Neuronal stem cell (in vitro differentiated cells): Measurements from ENCODE around the gene SORT1.
"Not testable (repeated sequence)": the region's sequence is repeated elsewhere in the genome, so short reads cannot be mapped to it uniquely, and the experiment has no call there.

Experiments used
- DNase-seq: peaks from one replicate; pipeline ENCODE4 v3.0.0-alpha.2; 2013; ENCODE audit warnings: low spot score
- H2AFZ ChIP-seq: one replicate; pipeline ENCODE4 v1.6.1; 2013; ENCODE audit warnings: mild to moderate bottlenecking, low read length, inconsistent platforms
- H2AK5ac ChIP-seq: 2 replicates; pipeline ENCODE4 v1.6.1; 2013; ENCODE audit warnings: low read depth, mild to moderate bottlenecking, inconsistent platforms, low read length, moderate library complexity, mixed read lengths
- H2BK120ac ChIP-seq: 2 replicates; pipeline ENCODE4 v1.6.1; 2013; ENCODE audit warnings: low read depth, mild to moderate bottlenecking, inconsistent platforms, low read length, moderate library complexity, mixed read lengths
- H2BK12ac ChIP-seq: one replicate; pipeline ENCODE4 v1.6.1; 2013; ENCODE audit warnings: low read length, inconsistent platforms
- H2BK15ac ChIP-seq: 2 replicates; pipeline ENCODE4 v1.6.1; 2013; ENCODE audit warnings: mild to moderate bottlenecking, low read length, inconsistent platforms, mixed read lengths
- H2BK5ac ChIP-seq: one replicate; pipeline ENCODE4 v1.6.1; 2013; ENCODE audit warnings: inconsistent platforms, mild to moderate bottlenecking, low read length, moderate library complexity
- H3K14ac ChIP-seq: one replicate; pipeline ENCODE4 v1.6.1; 2013; ENCODE audit warnings: low read length, inconsistent platforms
- H3K18ac ChIP-seq: 2 replicates; pipeline ENCODE4 v1.6.1; 2013; ENCODE audit warnings: low read length, inconsistent platforms
- H3K23ac ChIP-seq: 2 replicates; pipeline ENCODE4 v1.6.1; 2013; ENCODE audit warnings: low read depth, mild to moderate bottlenecking, mixed read lengths, low read length, inconsistent platforms; ENCODE audit not compliant: poor library complexity
- H3K27ac ChIP-seq: replicated peaks from 3 replicates; pipeline ENCODE4 v1.5.1; 2013; ENCODE audit warnings: low read length, inconsistent platforms
- H3K27me3 ChIP-seq, 3 experiments: 2 replicates each; pipeline ENCODE4 v1.6.1; 2013; ENCODE audit warnings: low read length in 3 of 3, mild to moderate bottlenecking in 2 of 3, inconsistent platforms in 1 of 3, low read depth in 1 of 3, mixed read lengths in 1 of 3, moderate library complexity in 1 of 3; ENCODE audit not compliant: control insufficient read depth in 3 of 3, insufficient read depth in 3 of 3
- H3K36me3 ChIP-seq, 2 donors: replicated peaks in 1 of 2; 2 replicates each; pipeline ENCODE4 v1.6.1; 2013; ENCODE audit warnings: low read length in 2 of 2; ENCODE audit not compliant: control insufficient read depth in 2 of 2, insufficient read depth in 2 of 2
- H3K4ac ChIP-seq: 2 replicates; pipeline ENCODE4 v1.6.1; 2013; ENCODE audit warnings: inconsistent platforms, mild to moderate bottlenecking, low read length, moderate library complexity
- H3K4me1 ChIP-seq, 2 donors: 1 replicate in 1 of 2; 2 replicates in 1 of 2; pipeline ENCODE4 v1.6.1; 2013; ENCODE audit warnings: low read length in 2 of 2, low read depth in 1 of 2; ENCODE audit not compliant: control insufficient read depth in 2 of 2, insufficient read depth in 1 of 2
- H3K4me2 ChIP-seq: one replicate; pipeline ENCODE4 v1.6.1; 2013; ENCODE audit warnings: mild to moderate bottlenecking, low read length, inconsistent platforms; ENCODE audit not compliant: insufficient read depth, poor library complexity, severe bottlenecking
- H3K4me3 ChIP-seq, 2 donors: 2 replicates each; pipeline ENCODE4 v1.5.1; 2013; ENCODE audit warnings: low read length in 2 of 2, mild to moderate bottlenecking in 2 of 2, inconsistent platforms in 1 of 2, moderate library complexity in 1 of 2
- H3K79me1 ChIP-seq: one replicate; pipeline ENCODE4 v1.6.1; 2013; ENCODE audit warnings: low read depth, mild to moderate bottlenecking, inconsistent platforms, low read length, moderate library complexity
- H3K9ac ChIP-seq: one replicate; pipeline ENCODE4 v1.6.1; 2013; ENCODE audit warnings: mild to moderate bottlenecking, low read depth, low read length, inconsistent platforms; ENCODE audit not compliant: poor library complexity
- H3K9me3 ChIP-seq, 2 donors: replicated peaks in 1 of 2; 2 replicates each; pipeline versions ENCODE3 to v1.6.1; 2013; ENCODE audit warnings: low read length in 2 of 2, mild to moderate bottlenecking in 2 of 2, inconsistent platforms in 1 of 2, low read depth in 1 of 2, mixed read lengths in 1 of 2, moderate library complexity in 1 of 2; ENCODE audit not compliant: control insufficient read depth in 2 of 2, insufficient read depth in 1 of 2
- H4K8ac ChIP-seq: one replicate; pipeline ENCODE4 v1.6.1; 2013; ENCODE audit warnings: low read depth, mild to moderate bottlenecking, inconsistent platforms, low read length, moderate library complexity
- H4K91ac ChIP-seq: one replicate; pipeline ENCODE4 v1.6.1; 2013; ENCODE audit warnings: low read length, low read depth, mild to moderate bottlenecking, inconsistent platforms; ENCODE audit not compliant: poor library complexity
- WGBS, 2 donors: extraction: QIAGEN DNeasy Blood & Tissue Kit; methylation state at CpG; one replicate each; pipeline ENCODE4 v1.1.7; 2013; ENCODE audit warnings: missing lambda C conversion rate in 2 of 2, mixed read lengths in 1 of 2; ENCODE audit not compliant: insufficient read length in 2 of 2, insufficient replicate concordance in 1 of 2; ENCODE audit errors: extremely low coverage in 2 of 2; 5-methylcytosine and 5-hydroxymethylcytosine counted together

SORT1 gene

GRCh38 chr1:109306832-109307273 is 90.9 kb downstream of the SORT1 start, which contains the start of gene MYBPHL:
Gene MYBPHL, minus strand, starts transcription at chr1:109307011. Its CDS starts 20 bp downstream, at chr1:109306991.
- Histone ChIP-seq H3K18ac (peak within 1 kb of the TSS; percentile 72), H2BK120ac (no peak within 1 kb of the TSS), H3K4ac (peak within 1 kb of the TSS; percentile 8), H3K27me3 (no peaks in the 10 kb centered on the region), H3K79me1 (no peaks in the 10 kb centered on the region), H2AK5ac (peak within 1 kb of the TSS; percentile 27), H2BK15ac (no peak within 1 kb of the TSS), H4K8ac (no peak within 1 kb of the TSS), H3K4me1 (peaks cover 14 to 24% of the 10 kb centered on the region in 2 donors), H3K36me3 (peaks cover 0 to 9% of the 10 kb centered on the region in 2 donors), H3K4me2 (no peak within 1 kb of the TSS), H3K23ac (peak within 1 kb of the TSS; percentile 56), H2BK5ac (no peak within 1 kb of the TSS), H4K91ac (no peak within 1 kb of the TSS), H3K9me3 (no peaks in the 10 kb centered on the region), H2BK12ac (peak within 1 kb of the TSS; percentile 28), H3K9ac (peak within 1 kb of the TSS; percentile 50), H3K4me3 (peak within 1 kb of the TSS in 1 of 2 donors; percentile 4), H3K14ac (no peak within 1 kb of the TSS), H2AFZ (no peak within 1 kb of the TSS), H3K27ac (peak within 1 kb of the TSS; percentile 72)
- DNase-seq: no peak
- no CpG with 5 or more reads among the region's 7 CpGs for WGBS, 2 donors

DNA sequence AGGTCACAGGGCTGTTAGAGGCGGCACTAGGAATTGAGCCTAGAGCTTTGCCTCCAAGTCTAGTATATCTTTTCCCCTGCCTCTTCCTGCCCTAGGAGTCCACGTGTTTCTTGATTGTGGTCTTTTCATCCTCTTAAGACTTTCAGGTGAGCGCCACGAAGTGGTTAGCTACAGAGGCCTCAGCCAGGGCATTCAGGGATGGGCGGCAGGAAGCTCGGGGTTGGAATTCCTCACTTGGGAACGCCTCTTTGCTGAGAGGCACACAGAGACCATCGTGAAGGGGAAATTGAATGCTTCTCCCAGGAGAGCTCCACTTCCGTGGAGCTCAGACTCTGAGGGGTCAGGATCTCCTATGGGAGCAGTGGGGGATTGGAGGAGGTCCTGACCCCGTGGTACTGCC is 91.7 kb downstream of the SORT1 start:
- H3K4me3 ChIP-seq, H3K4ac ChIP-seq, H3K27ac ChIP-seq, H2AK5ac ChIP-seq, DNase-seq, H3K9ac ChIP-seq, H2BK5ac ChIP-seq, H3K4me2 ChIP-seq, H2BK12ac ChIP-seq, H2BK15ac ChIP-seq, H3K14ac ChIP-seq, H3K36me3 ChIP-seq, H4K91ac ChIP-seq, H2BK120ac ChIP-seq, H3K27me3 ChIP-seq, H3K79me1 ChIP-seq, H4K8ac ChIP-seq, H3K23ac ChIP-seq, H3K18ac ChIP-seq, H3K9me3 ChIP-seq, H2AFZ ChIP-seq: not testable (repeated sequence)
- no CpG with 5 or more reads among the region's 10 CpGs for WGBS, 2 donors
- H3K4me1 ChIP-seq: peaks cover 14 to 24% of the 10 kb centered on the region in 2 donors

- H2AFZ ChIP-seq: no peak overlapping the region
- no peak overlapping the region for H3K18ac ChIP-seq
- no peak overlapping the region for H3K4me3 ChIP-seq
- no peaks in the 10 kb centered on the region for H3K9me3 ChIP-seq
- H4K91ac ChIP-seq: no peak overlapping the region
- no peak overlapping the region for H3K9ac ChIP-seq
- no peak overlapping the region for H3K4me2 ChIP-seq
- H3K14ac ChIP-seq: no peak overlapping the region
- H3K4me1 ChIP-seq: peaks cover 16 to 24% of the 10 kb centered on the region in 2 donors
- no peak overlapping the region for H3K23ac ChIP-seq
- H2AK5ac ChIP-seq: no peak overlapping the region
- H3K27ac ChIP-seq: no peak overlapping the region
- no peaks in the 10 kb centered on the region for H3K27me3 ChIP-seq
- no peak overlapping the region for H2BK120ac ChIP-seq
- no peaks in the 10 kb centered on the region for H3K79me1 ChIP-seq
- no peaks in the 10 kb centered on the region for H3K36me3 ChIP-seq
- no CpG with 5 or more reads among the region's 8 CpGs for WGBS, 2 donors
- H2BK15ac ChIP-seq: no peak overlapping the region
- no peak overlapping the region for H3K4ac ChIP-seq
- DNase-seq: no peak
- H4K8ac ChIP-seq: no peak overlapping the region
- H2BK12ac ChIP-seq: no peak overlapping the region
- H2BK5ac ChIP-seq: no peak overlapping the region
Measured at GRCh38 chr1:109304226-109304920, 93.3 kb downstream of the SORT1 start.

GRCh38 chr1:109301874-109302273 is 95.8 kb downstream of the SORT1 start:
- Histone ChIP-seq H2BK5ac (no peak overlapping the region), H3K36me3 (no peaks in the 10 kb centered on the region), H3K9me3 (no peaks in the 10 kb centered on the region), H3K4ac (no peak overlapping the region), H3K23ac (no peak overlapping the region), H4K8ac (no peak overlapping the region), H2BK120ac (no peak overlapping the region), H2BK12ac (no peak overlapping the region), H3K14ac (no peak overlapping the region), H3K4me3 (peak overlapping the region in 1 of 2 donors; percentile 63), H3K27ac (no peak overlapping the region), H4K91ac (peak overlapping the region; percentile 64), H3K4me2 (no peak overlapping the region), H3K4me1 (peaks cover 12% of the 10 kb centered on the region in 2 donors), H2AK5ac (no peak overlapping the region), H3K79me1 (no peaks in the 10 kb centered on the region), H2BK15ac (no peak overlapping the region), H2AFZ (no peak overlapping the region), H3K27me3 (no peaks in the 10 kb centered on the region), H3K18ac (no peak overlapping the region), H3K9ac (no peak overlapping the region)
- no peak for DNase-seq
- WGBS, 2 donors: 100% methylated on average over 2 of the region's 5 CpGs
